SK-N-SH (cell line): ENCODE results near the gene TEX19. TPM values are rescaled to one million over a fixed set of nuclear protein-coding genes. Genes with fewer than 3 reads are reported as not detected.

Experiments
- CTCF ChIA-PET: fragments of 300-600, 350-600 bp; formaldehyde crosslinking; extraction: SDS; loops from one replicate; lab custom pipeline; 2021; lab: Yijun Ruan, JAX
- POLR2A ChIA-PET: fragments of 350-600 bp; sonication (Branson Sonifier 250); formaldehyde crosslinking; extraction: SDS; loops from one replicate; lab custom pipeline; 2020; ENCODE audit warnings: antibody characterized with exemption, inconsistent platforms; lab: Yijun Ruan, JAX
- DNase-seq: peaks from one replicate; pipeline ENCODE4 v3.0.0; 2012
- H2AFZ ChIP-seq: fragments of 200-600 bp; sonication (generic); 2 replicates; pipeline ENCODE4 v1.8.1; 2016; ENCODE audit warnings: antibody characterized with exemption, mild to moderate bottlenecking, low read depth
- H3F3A ChIP-seq: fragments of 200-600 bp; sonication (generic); replicated peaks from 2 replicates; pipeline ENCODE3; 2016; ENCODE audit warnings: antibody characterized with exemption, mild to moderate bottlenecking; ENCODE audit not compliant: insufficient read depth
- H3K27ac ChIP-seq, 2 experiments: fragments of 200-500 bp in 1 of 2; fragments of 200-600 bp in 1 of 2; sonication (Bioruptor generic) in 1 of 2; sonication (generic), shearing (Covaris generic) in 1 of 2; 2 replicates each; pipeline versions ENCODE4 v1.5.1 to v1.6.1; 2014 to 2016; ENCODE audit warnings: low read depth in 2 of 2, inconsistent platforms in 1 of 2, low read length in 1 of 2, mild to moderate bottlenecking in 1 of 2, mixed read lengths in 1 of 2
- H3K27me3 ChIP-seq: fragments of 200-600 bp; sonication (generic), shearing (Covaris generic); 2 replicates; pipeline ENCODE4 v1.6.1; 2016; ENCODE audit warnings: mixed run types; ENCODE audit not compliant: insufficient read depth
- H3K36me3 ChIP-seq, 2 experiments: fragments of 200-500 bp in 1 of 2; fragments of 200-600 bp in 1 of 2; sonication (Bioruptor generic) in 1 of 2; sonication (generic) in 1 of 2; replicated peaks in 1 of 2; 2 replicates each; pipeline versions ENCODE3 to v1.5.1; 2014 to 2016; ENCODE audit warnings: low read length in 1 of 2, mild to moderate bottlenecking in 1 of 2; ENCODE audit not compliant: insufficient read depth in 2 of 2, control insufficient read depth in 1 of 2
- H3K4me1 ChIP-seq, 2 experiments: fragments of 200-500 bp in 1 of 2; fragments of 200-600 bp in 1 of 2; sonication (Bioruptor generic) in 1 of 2; sonication (generic), shearing (Covaris generic) in 1 of 2; 2 replicates each; pipeline versions ENCODE4 v1.5.1 to v1.6.1; 2014 to 2016; ENCODE audit warnings: low read depth in 1 of 2, low read length in 1 of 2, mixed run types in 1 of 2; ENCODE audit not compliant: insufficient read depth in 2 of 2, control insufficient read depth in 1 of 2
- H3K4me2 ChIP-seq: fragments of 200-600 bp; sonication (generic), shearing (Covaris generic); 2 replicates; pipeline ENCODE4 v1.6.1; 2017; ENCODE audit warnings: mixed run types
- H3K4me3 ChIP-seq, 2 experiments: fragments of 200-500 bp in 1 of 2; fragments of 200-600 bp in 1 of 2; sonication (Bioruptor generic) in 1 of 2; sonication (generic), shearing (Covaris generic) in 1 of 2; 2 replicates each; pipeline versions ENCODE4 v1.5.1 to v1.8.1; 2014 to 2016; ENCODE audit warnings: low read depth in 2 of 2, inconsistent platforms in 1 of 2, low read length in 1 of 2, mild to moderate bottlenecking in 1 of 2, mixed read lengths in 1 of 2, moderate library complexity in 1 of 2
- H3K79me2 ChIP-seq: fragments of 200-600 bp; sonication (generic); 2 replicates; pipeline ENCODE4 v1.8.1; 2017; ENCODE audit warnings: mild to moderate bottlenecking; ENCODE audit not compliant: insufficient read depth
- H3K9ac ChIP-seq: fragments of 200-600 bp; sonication (generic); 2 replicates; pipeline ENCODE4 v1.6.1; 2017; ENCODE audit warnings: mixed run types
- H3K9me2 ChIP-seq: fragments of 200-600 bp; sonication (generic); 2 replicates; pipeline ENCODE4 v1.6.1; 2017; ENCODE audit warnings: mixed run types
- H3K9me3 ChIP-seq: fragments of 200-600 bp; sonication (generic); 2 replicates; pipeline ENCODE4 v1.6.1; 2017; ENCODE audit warnings: mixed run types, mild to moderate bottlenecking, moderate library complexity
- H4K20me1 ChIP-seq: fragments of 200-600 bp; sonication (generic); 2 replicates; pipeline ENCODE4 v1.6.1; 2017; ENCODE audit warnings: mild to moderate bottlenecking, mixed run types; ENCODE audit not compliant: insufficient read depth
- CTCF ChIP-seq: fragments of 200-600 bp; sonication (generic); IDR thresholded peaks from 2 replicates; pipeline ENCODE4 v1.6.1; 2017; ENCODE audit warnings: antibody characterized with exemption, mild to moderate bottlenecking, moderate library complexity
- ELF1 ChIP-seq: IDR thresholded peaks from 2 replicates; pipeline ENCODE4 v1.4.0; 2012
- EP300 ChIP-seq, 2 experiments: IDR thresholded peaks; 2 replicates each; pipeline versions ENCODE4 v1.4.0 to v1.6.1; 2012; ENCODE audit warnings: borderline replicate concordance in 1 of 2, low read depth in 1 of 2, low read length in 1 of 2
- FOXJ3 ChIP-seq: sonication (generic); formaldehyde crosslinking; IDR thresholded peaks from 2 replicates; pipeline ENCODE4 v1.5.1; 2020; ENCODE audit warnings: mild to moderate bottlenecking, missing genetic modification reagents
- GABPA ChIP-seq: IDR thresholded peaks from 2 replicates; pipeline ENCODE4 v1.4.0; 2012; ENCODE audit warnings: low read depth, mild to moderate bottlenecking
- IRF3 ChIP-seq: fragments of 150-350 bp; IDR thresholded peaks from 2 replicates; pipeline ENCODE4 v1.6.1; 2016; ENCODE audit warnings: mild to moderate bottlenecking, low read depth, low read length
- JUND ChIP-seq: IDR thresholded peaks from 2 replicates; pipeline ENCODE4 v1.4.0; 2012
- MXI1 ChIP-seq: IDR thresholded peaks from 2 replicates; pipeline ENCODE4 v1.6.1; 2012; ENCODE audit warnings: mild to moderate bottlenecking, low read depth, low read length, improper control_type of control experiment
- NFIC ChIP-seq: IDR thresholded peaks from 2 replicates; pipeline ENCODE4 v1.4.0; 2012; ENCODE audit warnings: borderline replicate concordance
- PBX3 ChIP-seq: IDR thresholded peaks from 2 replicates; pipeline ENCODE4; 2012
- POLR2AphosphoS5 ChIP-seq: IDR thresholded peaks from 2 replicates; pipeline ENCODE4 v1.6.1; 2012; ENCODE audit warnings: low read depth, low read length
- RAD21 ChIP-seq: IDR thresholded peaks from 2 replicates; pipeline ENCODE4 v1.6.1; 2012; ENCODE audit warnings: mild to moderate bottlenecking, low read length
- RCOR1 ChIP-seq: fragments of 150-350 bp; IDR thresholded peaks from 2 replicates; pipeline ENCODE4 v1.6.1; 2017; ENCODE audit warnings: antibody characterized with exemption, low read length
- REST ChIP-seq: IDR thresholded peaks from 2 replicates; pipeline ENCODE4 v1.6.1; 2012; ENCODE audit warnings: mild to moderate bottlenecking, low read depth, low read length, moderate library complexity
- RFX5 ChIP-seq: IDR thresholded peaks from 2 replicates; pipeline ENCODE4 v1.6.1; 2012; ENCODE audit warnings: mild to moderate bottlenecking, improper control_type of control experiment, low read length
- RXRA ChIP-seq: IDR thresholded peaks from 2 replicates; pipeline ENCODE4 v1.4.0; 2012; ENCODE audit warnings: low read depth, mild to moderate bottlenecking, borderline replicate concordance
- SMC3 ChIP-seq: IDR thresholded peaks from 2 replicates; pipeline ENCODE4 v1.6.1; 2012; ENCODE audit warnings: low read depth, low read length, improper control_type of control experiment
- TCF12 ChIP-seq: IDR thresholded peaks from 2 replicates; pipeline ENCODE4 v1.4.0; 2012
- TEAD4 ChIP-seq: IDR thresholded peaks from 2 replicates; pipeline ENCODE4 v1.4.0; 2012; ENCODE audit warnings: mild to moderate bottlenecking, borderline replicate concordance; ENCODE audit not compliant: insufficient read depth
- USF1 ChIP-seq: IDR thresholded peaks from 2 replicates; pipeline ENCODE4 v1.4.0; 2012; ENCODE audit warnings: low read depth, borderline replicate concordance
- ZBTB33 ChIP-seq: IDR thresholded peaks from 2 replicates; pipeline ENCODE4 v1.4.0; 2012; ENCODE audit warnings: low read depth, borderline replicate concordance
- WGBS: methylation state at CpG from one replicate; pipeline ENCODE4 v1.1.6; 2017; ENCODE audit warnings: low lambda C conversion rate; 5-methylcytosine and 5-hydroxymethylcytosine counted together
- polyA plus RNA-seq, 3 experiments: library from polyadenylated mRNA; depleted of rRNA; stranded (reverse); fragments of >200 nt; gene quantifications; 2 replicates each; pipeline ENCODE4 v1.2.3, GENCODE V29; 2012

TEX19 gene
- polyA plus RNA-seq, 1 of the 3 experiments (the other 2 are of a cell fraction): 0.10 TPM

- no peak for TF ChIP-seq PBX3
- TF ChIP-seq FOXJ3 (CRISPR knock-in tag): no peak
- no peak for TF ChIP-seq IRF3
- no peak for TF ChIP-seq USF1
- TF ChIP-seq ELF1: no peak
- no peak for TF ChIP-seq GABPA
- no peak for TF ChIP-seq TCF12
- no peak for TF ChIP-seq SMC3
- no peak for TF ChIP-seq MXI1
Measured at GRCh38 chr17:82351254-82351712, 7.8 kb upstream of the TEX19 start (continued).

GRCh38 chr17:82351713-82352488 lies 7.1 kb upstream of the TEX19 start:
- POLR2A ChIA-PET: no interaction called here
- CTCF ChIA-PET: interaction anchor here (0.6 to 5.8 kb wide), 43 partner anchors 8 to 230 kb away, joined by 3 to 124 read pairs (median 4); partner anchors contain the start of genes HEXD, OGFOD3, SECTM1 and UTS2R
- no peak for TF ChIP-seq RXRA
- TF ChIP-seq NFIC: no peak
- TF ChIP-seq RCOR1: peak; percentile 58
- peak in 1 of 2 experiments; percentile 41; a peak in 1 of 4 replicates for TF ChIP-seq EP300 (IDR thresholded peaks at IDR 0.05; ENCODE audit: borderline replicate concordance in 1 of 2, low read depth in 1 of 2, low read length in 1 of 2)
- TF ChIP-seq TEAD4: no peak
- no peak for TF ChIP-seq POLR2AphosphoS5
- TF ChIP-seq TCF12: no peak
- peak; percentile 97 for TF ChIP-seq RFX5
- peak; percentile 99 for TF ChIP-seq RAD21
- no peak for TF ChIP-seq JUND
- no peak for TF ChIP-seq ZBTB33
- TF ChIP-seq REST: peak; percentile 70; the same call in 1 of the 2 replicates
- peak; percentile 99 for TF ChIP-seq CTCF

More at GRCh38 chr17:82351713-82352488, 7.1 kb upstream of the TEX19 start:
- peaks cover 0 to 10% of the 10 kb centered on the region in 2 experiments; a peak in 1 of 4 replicates for H3K4me1 ChIP-seq
- no peak overlapping the region for H3K27ac ChIP-seq
- no peaks in the 10 kb centered on the region for H3K79me2 ChIP-seq
- H3K27me3 ChIP-seq: no peaks in the 10 kb centered on the region; the same call in 1 of the 2 replicates
- no peak overlapping the region for H3K4me2 ChIP-seq
- H3K9me2 ChIP-seq: no peaks in the 10 kb centered on the region
- H4K20me1 ChIP-seq: no peaks in the 10 kb centered on the region
- no peaks in the 10 kb centered on the region for H3K36me3 ChIP-seq
- 45% methylated on average over 21 of the region's 26 CpGs for WGBS
- no peak overlapping the region; a peak in 1 of 4 replicates for H3K4me3 ChIP-seq
- H3F3A ChIP-seq: no peaks in the 10 kb centered on the region
- no peak overlapping the region for H3K9ac ChIP-seq
- peak; percentile 97 for DNase-seq
- H3K9me3 ChIP-seq: no peaks in the 10 kb centered on the region
- H2AFZ ChIP-seq: no peak overlapping the region
